HepG2 (cell line): ENCODE measurements around the gene VAMP5. TPM values are rescaled to one million over a fixed set of nuclear protein-coding genes. Genes with fewer than 3 reads are reported as not detected.

ENCODE experiments used
- HMGXB4 ChIP-seq, 2 experiments: sonication (generic) in 1 of 2; formaldehyde crosslinking in 1 of 2; IDR thresholded peaks; 2 replicates each; pipeline versions ENCODE4 v1.4.0 to v1.6.1; 2018 to 2020; ENCODE audit warnings: missing genetic modification reagents in 2 of 2, borderline replicate concordance in 1 of 2, low read depth in 1 of 2, mild to moderate bottlenecking in 1 of 2, missing biosample characterization in 1 of 2
- POGK ChIP-seq: sonication (generic); formaldehyde crosslinking; conservative IDR thresholded peaks from 2 replicates; pipeline ENCODE4 v1.8.0; 2022; ENCODE audit warnings: mild to moderate bottlenecking, moderate library complexity, missing genetic modification reagents
- POLR2AphosphoS5 ChIP-seq: IDR thresholded peaks from 2 replicates; pipeline ENCODE4 v1.6.1; 2012; ENCODE audit warnings: low read depth, low read length
- ZBTB38 ChIP-seq: sonication (generic); formaldehyde crosslinking; IDR thresholded peaks from 2 replicates; pipeline ENCODE4 v1.5.1; 2020; ENCODE audit warnings: mild to moderate bottlenecking, missing genetic modification reagents
- ZFP91 ChIP-seq: sonication (generic); formaldehyde crosslinking; IDR thresholded peaks from 2 replicates; pipeline ENCODE4 v1.9.0; 2022; ENCODE audit warnings: missing genetic modification reagents, mild to moderate bottlenecking, borderline replicate concordance
- ZNF12 ChIP-seq: sonication (generic); formaldehyde crosslinking; IDR thresholded peaks from 2 replicates; pipeline ENCODE4 v1.5.0; 2020; ENCODE audit warnings: missing genetic modification reagents
- ZNF546 ChIP-seq: sonication (generic); formaldehyde crosslinking; conservative IDR thresholded peaks from 2 replicates; pipeline ENCODE4 v1.8.1; 2023; ENCODE audit warnings: mild to moderate bottlenecking, missing genetic modification reagents
- ZNF790 ChIP-seq: sonication (generic); formaldehyde crosslinking; IDR thresholded peaks from 2 replicates; pipeline ENCODE4 v1.8.0; 2022; ENCODE audit warnings: missing genetic modification reagents, mild to moderate bottlenecking, borderline replicate concordance
- polyA plus RNA-seq, 8 experiments: library from polyadenylated mRNA; depleted of rRNA in 3 of 8; stranded (reverse) in 7 of 8; unstranded in 1 of 8; fragments of >200 nt; fragmentation: Illumina TruSeq in 4 of 8; extraction: Trizol in 4 of 8; gene quantifications; 2 replicates each; pipeline versions ENCODE4 v1.2.1 to v1.2.3, GENCODE V29; 2011 to 2016; ENCODE audit warnings: low read depth in 4 of 8, missing spikeins in 1 of 8, mixed read lengths in 1 of 8; ENCODE audit not compliant: insufficient read depth in 1 of 8
- total RNA-seq, 5 experiments: library from RNA; depleted of rRNA; stranded (reverse); fragments of >200 nt; fragmentation: Illumina TruSeq; extraction: Trizol; gene quantifications; 2 replicates each; pipeline ENCODE4 v1.2.3, GENCODE V29; 2016; ENCODE audit warnings: low read depth in 1 of 5

VAMP5 gene
- total and polyA plus RNA-seq, 2 of the 13 experiments (the other 11 are each of a cell fraction or from before 2014, with no cell fraction given): 7.2 to 56.7 TPM

- TF ChIP-seq POGK (CRISPR knock-in tag): no peak
- TF ChIP-seq HMGXB4 (CRISPR knock-in tag; IDR thresholded peaks at IDR 0.05; ENCODE audit: borderline replicate concordance in 1 of 2, low read depth in 1 of 2): no peak
- TF ChIP-seq ZNF790 (CRISPR knock-in tag): no peak
- TF ChIP-seq ZNF546 (CRISPR knock-in tag): no peak
- peak; percentile 95 for TF ChIP-seq ZBTB38 (CRISPR knock-in tag)
- 0 out of 2 replicates have a peak, but pooled peaks have one; percentile 29 for TF ChIP-seq ZFP91 (CRISPR knock-in tag)
- TF ChIP-seq POLR2AphosphoS5: peak; percentile 16; the same call in 1 of the 2 replicates
- no peak for TF ChIP-seq ZNF12 (CRISPR knock-in tag)
Measured at GRCh38 chr2:85599468-85600234, 15.4 kb downstream of the VAMP5 start (continued).
